Measurements from ENCODE around the gene RESP18. TPM values are rescaled to one million over a fixed set of nuclear protein-coding genes. Genes with fewer than 3 reads are reported as not detected.
A peak's percentile ranks its signal among the peaks of the same experiment; 100 is the strongest.

The RESP18 gene
- total and polyA plus RNA-seq, 2 of the 4 experiments (the other 2 are of a cell fraction), result not detected

- no peaks in the 10 kb centered on the region for H3K27me3 ChIP-seq (ENCODE audit: control insufficient read depth, insufficient read depth, low read length)
Observed at GRCh38 chr2:219277703-219278654, 54.6 kb downstream of the RESP18 start.

More at GRCh38 chr2:219277703-219278654, 54.6 kb downstream of the RESP18 start:
- Histone ChIP-seq H2AK5ac (ENCODE audit: low read depth, low read length) (peak overlapping the region; percentile 96), H3K27ac (ENCODE audit: insufficient read depth, low read length) (peak overlapping the region; percentile 73), H4K5ac (ENCODE audit: low read depth, low read length) (peak overlapping the region; percentile 90), H2AK9ac (replicated peaks; ENCODE audit: low read depth, low read length, poor library complexity) (peak overlapping the region; percentile 90), H2BK20ac (ENCODE audit: low read depth, low read length) (peak overlapping the region; percentile 91), H2BK5ac (ENCODE audit: low read depth, low read length, poor library complexity, severe bottlenecking) (peak overlapping the region; percentile 77), H3K14ac (replicated peaks; ENCODE audit: low read depth, low read length) (peak overlapping the region; percentile 88), H3K23ac (ENCODE audit: low read depth, low read length) (peak overlapping the region; percentile 83), H2AFZ (replicated peaks; ENCODE audit: low read length, poor library complexity) (peak overlapping the region; percentile 96), H3K9me1 (ENCODE audit: insufficient read depth, low read length) (peaks cover 17% of the 10 kb centered on the region), H3K9me3 (ENCODE audit: control insufficient read depth, insufficient read depth, low read length) (no peaks in the 10 kb centered on the region), H2BK15ac (ENCODE audit: low read depth, low read length) (peak overlapping the region; percentile 72; the same call in 2 of the 3 replicates), H4K20me1 (ENCODE audit: insufficient read depth, low read length) (no peaks in the 10 kb centered on the region), H3K56ac (ENCODE audit: extremely low read depth, insufficient read depth, low read length) (no peak overlapping the region; the same call in 1 of the 2 replicates), H3K9ac (ENCODE audit: low read depth, low read length) (peak overlapping the region; percentile 41), H3K4ac (ENCODE audit: low read depth, low read length) (peak overlapping the region; percentile 85), H2BK120ac (ENCODE audit: low read depth, low read length) (peak overlapping the region; percentile 96), H3K4me2 (ENCODE audit: low read depth, low read length) (peak overlapping the region; percentile 67), H3K4me1 (ENCODE audit: control insufficient read depth, insufficient read depth, low read length) (peaks cover 22% of the 10 kb centered on the region), H4K91ac (ENCODE audit: insufficient read depth, low read depth, low read length) (peak overlapping the region; percentile 67), H3K36me3 (ENCODE audit: control insufficient read depth, insufficient read depth, low read length) (peaks cover 23% of the 10 kb centered on the region), H3K18ac (ENCODE audit: low read depth, low read length) (peak overlapping the region; percentile 68), H3K4me3 (ENCODE audit: insufficient read depth, low read depth, low read length) (no peak overlapping the region), H4K8ac (ENCODE audit: low read depth in 2 of 2, low read length in 2 of 2) (peak overlapping the region; percentile 87), H3K79me1 (ENCODE audit: low read depth in 1 of 2, low read length in 2 of 2) (peaks cover 16 to 30% of the 10 kb centered on the region in 2 experiments)
- BruUV-seq (replicated peaks), result no TSS peak
- peak; percentile 80 for DNase-seq
- ChIA-PET POLR2A (ENCODE audit: unreplicated experiment) (interaction anchor here (0.6 kb wide), 1 partner anchor 42 kb away, joined by 8 read pairs; no protein-coding TSS in a partner anchor), CTCF (interaction anchor here (0.6 to 3.2 kb wide), 13 partner anchors 8 to 101 kb away, joined by 3 to 29 read pairs (median 4); partner anchors contain the start of gene CNPPD1)
- dilution Hi-C loops (cut with HindIII; ENCODE audit: low sequenced_read_pairs, unreplicated experiment), result no loop called here
- WGBS, 2 experiments (ENCODE audit: extremely low coverage in 2 of 2, insufficient read length in 1 of 2), result 21% methylated on average over 13 of the region's 25 CpGs; no CpG with 5 or more reads in 1 of the 2 experiments
- intact Hi-C loops (cut with micrococcal nuclease), result loop anchor here (1.0 to 5.0 kb wide), 3 partner anchors 16 to 101 kb away; partner anchors contain the start of genes ABCB6, CNPPD1 and RETREG2
- in situ Hi-C loops (cut with MboI; ENCODE audit: low sequenced_read_pairs), result no loop called here
- ATAC-seq (ENCODE audit: low read depth), result peak; percentile 3
- TF ChIP-seq MXI1 (IDR thresholded peaks at IDR 0.05; ENCODE audit: borderline replicate concordance, low read depth, low read length) (no peak), RAD21 (IDR thresholded peaks at IDR 0.05; ENCODE audit: low read length) (peak; percentile 82), SMC3 (IDR thresholded peaks at IDR 0.05; ENCODE audit: low read depth, low read length) (peak; percentile 78), CTCF (conservative IDR thresholded peaks at IDR 0.05; ENCODE audit: low read depth, low read length) (peak; percentile 97), POLR2A (IDR thresholded peaks at IDR 0.05; ENCODE audit: low read depth, low read length) (peak; percentile 53; the same call in 1 of the 2 replicates), CEBPB (IDR thresholded peaks at IDR 0.05; ENCODE audit: low read depth, low read length) (no peak), MAZ (IDR thresholded peaks at IDR 0.05; ENCODE audit: borderline replicate concordance, low read depth, low read length) (no peak; the same call in 1 of the 2 replicates), MAFK (IDR thresholded peaks at IDR 0.05; ENCODE audit: low read depth, low read length) (no peak)
- TF ChIP-seq, protein P1, sequence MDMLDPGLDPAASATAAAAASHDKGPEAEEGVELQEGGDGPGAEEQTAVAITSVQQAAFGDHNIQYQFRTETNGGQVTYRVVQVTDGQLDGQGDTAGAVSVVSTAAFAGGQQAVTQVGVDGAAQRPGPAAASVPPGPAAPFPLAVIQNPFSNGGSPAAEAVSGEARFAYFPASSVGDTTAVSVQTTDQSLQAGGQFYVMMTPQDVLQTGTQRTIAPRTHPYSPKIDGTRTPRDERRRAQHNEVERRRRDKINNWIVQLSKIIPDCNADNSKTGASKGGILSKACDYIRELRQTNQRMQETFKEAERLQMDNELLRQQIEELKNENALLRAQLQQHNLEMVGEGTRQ (IDR thresholded peaks at IDR 0.05; ENCODE audit: low read depth, low read length), result peak; percentile 14; the same call in 1 of the 2 replicates

Measured in IMR-90 (cell line).